HL-60/S4 (cell line): ENCODE data around the gene KRT12.

Source experiments
- in situ Hi-C: fragments of 300-500 bp; cut with MboI; formaldehyde crosslinking; loops from 2 replicates; pipeline ENCODE4 v1.14.3; 2022; ENCODE audit warnings: low sequenced_read_pairs

The KRT12 gene

GRCh38 chr17:40866838-40867237 is at the start of gene KRT12:
KRT12 (minus strand) TSS chr17:40867223; CDS start chr17:40867186, 37 bp downstream.
- in situ Hi-C loops, result no loop called here

- in situ Hi-C loops, result loop anchor here (25.0 kb wide), 1 partner anchor 746 kb away; no protein-coding TSS in a partner anchor
Measured at GRCh38 chr17:40916366-40916765, 49.3 kb upstream of the KRT12 start.

GRCh38 chr17:40915721-40916256 is 48.8 kb upstream of the KRT12 start:
- in situ Hi-C loops, result loop anchor here (25.0 kb wide), 1 partner anchor 747 kb away; no protein-coding TSS in a partner anchor

GRCh38 chr17:40915199-40915661 is 48.2 kb upstream of the KRT12 start:
- in situ Hi-C loops, result loop anchor here (25.0 kb wide), 1 partner anchor 747 kb away; no protein-coding TSS in a partner anchor

- in situ Hi-C loops, result loop anchor here (25.0 kb wide), 1 partner anchor 748 kb away; no protein-coding TSS in a partner anchor
Measured at GRCh38 chr17:40914075-40914855, 47.2 kb upstream of the KRT12 start.

- in situ Hi-C loops, result loop anchor here (25.0 kb wide), 1 partner anchor 750 kb away; no protein-coding TSS in a partner anchor
Measured at GRCh38 chr17:40912486-40913210, 45.6 kb upstream of the KRT12 start.

GRCh38 chr17:40910441-40910841 is 43.4 kb upstream of the KRT12 start:
- in situ Hi-C loops, result loop anchor here (25.0 kb wide), 1 partner anchor 752 kb away; no protein-coding TSS in a partner anchor

- in situ Hi-C loops, result loop anchor here (25.0 kb wide), 1 partner anchor 753 kb away; no protein-coding TSS in a partner anchor
Measured at GRCh38 chr17:40909755-40910154, 42.7 kb upstream of the KRT12 start.

GRCh38 chr17:40909351-40909750 is 42.3 kb upstream of the KRT12 start:
- in situ Hi-C loops, result loop anchor here (25.0 kb wide), 1 partner anchor 753 kb away; no protein-coding TSS in a partner anchor

GRCh38 chr17:40906613-40907012 is 39.6 kb upstream of the KRT12 start:
- in situ Hi-C loops, result loop anchor here (25.0 kb wide), 1 partner anchor 756 kb away; no protein-coding TSS in a partner anchor

- in situ Hi-C loops, result loop anchor here (25.0 kb wide), 1 partner anchor 757 kb away; no protein-coding TSS in a partner anchor
Measured at GRCh38 chr17:40905370-40905769, 38.3 kb upstream of the KRT12 start.

GRCh38 chr17:40903129-40903847 is 36.3 kb upstream of the KRT12 start:
- in situ Hi-C loops, result loop anchor here (25.0 kb wide), 1 partner anchor 759 kb away; no protein-coding TSS in a partner anchor

GRCh38 chr17:40902498-40902897 is 35.5 kb upstream of the KRT12 start:
- in situ Hi-C loops, result loop anchor here (25.0 kb wide), 1 partner anchor 760 kb away; no protein-coding TSS in a partner anchor

GRCh38 chr17:40901981-40902474 is 35.0 kb upstream of the KRT12 start:
- in situ Hi-C loops, result loop anchor here (25.0 kb wide), 1 partner anchor 760 kb away; no protein-coding TSS in a partner anchor

GRCh38 chr17:40900809-40901356 is 33.9 kb upstream of the KRT12 start:
- in situ Hi-C loops, result loop anchor here (25.0 kb wide), 1 partner anchor 761 kb away; no protein-coding TSS in a partner anchor

GRCh38 chr17:40896916-40897455 is 30.0 kb upstream of the KRT12 start:
- in situ Hi-C loops, result no loop called here

- in situ Hi-C loops, result no loop called here
Measured at GRCh38 chr17:40895106-40895730, 28.2 kb upstream of the KRT12 start.

- in situ Hi-C loops, result no loop called here
Measured at GRCh38 chr17:40888196-40888720, 21.2 kb upstream of the KRT12 start.
